ENCODE results near the gene SENP5.
A peak's percentile ranks its signal among the peaks of the same experiment; 100 is the strongest.

The SENP5 gene

DNA sequence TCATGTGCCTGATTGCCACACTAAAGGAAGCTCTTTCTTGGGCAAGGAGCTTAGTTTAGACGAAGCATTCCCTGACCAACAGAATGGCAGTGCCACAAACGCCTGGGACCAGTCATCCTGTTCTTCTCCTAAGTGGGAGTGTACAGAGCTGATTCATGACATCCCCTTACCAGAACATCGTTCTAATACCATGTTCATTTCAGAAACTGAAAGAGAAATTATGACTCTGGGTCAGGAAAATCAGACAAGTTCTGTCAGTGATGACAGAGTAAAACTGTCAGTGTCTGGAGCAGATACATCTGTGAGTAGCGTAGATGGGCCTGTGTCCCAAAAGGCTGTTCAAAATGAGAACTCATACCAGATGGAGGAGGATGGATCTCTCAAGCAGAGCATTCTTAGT is 18.4 kb downstream of the SENP5 start:
- no peak for DNase-seq (ENCODE audit: low read depth in 4 of 4, low spot score in 1 of 4)

DNA sequence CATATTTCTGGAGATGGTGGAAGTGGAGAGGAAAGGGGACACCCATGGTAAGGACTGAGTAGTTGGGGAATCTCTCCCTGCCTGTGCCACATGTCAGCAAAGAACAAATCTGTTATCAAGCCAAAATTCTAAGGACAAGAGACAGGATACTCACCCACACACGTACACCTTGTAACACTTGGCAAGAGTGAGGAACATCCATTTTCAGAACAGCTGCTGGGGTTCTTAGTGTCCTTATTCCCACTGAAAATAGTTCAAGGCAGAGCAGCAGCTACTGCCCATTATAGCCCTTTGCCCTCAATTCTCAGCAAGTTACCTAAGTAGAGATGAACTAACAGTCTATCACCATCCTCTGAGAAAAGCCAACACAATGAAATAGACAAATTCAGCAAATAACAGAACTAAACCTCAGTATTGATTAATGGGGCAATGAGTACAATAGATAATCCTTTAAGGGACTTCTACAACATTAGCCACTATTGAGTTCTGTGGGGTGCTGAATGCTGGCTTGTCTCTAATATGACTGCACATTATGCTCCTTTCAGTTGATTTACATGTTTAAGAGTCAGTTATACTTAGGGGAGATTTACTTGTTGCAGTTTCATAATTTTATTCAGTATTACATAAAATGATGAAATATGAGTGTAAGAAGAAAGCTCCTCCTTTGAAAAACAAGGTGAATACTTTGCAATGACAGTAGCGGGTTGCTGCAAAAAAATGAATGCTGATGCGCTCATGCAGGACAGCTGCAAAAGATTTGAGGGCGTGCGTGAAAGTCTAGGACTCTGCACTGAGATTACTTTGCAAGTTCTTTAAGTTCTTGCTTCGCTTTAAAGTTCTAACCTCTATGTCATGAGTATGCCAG is 22.4 kb downstream of the SENP5 start:
- no peak for DNase-seq (ENCODE audit: low read depth in 4 of 4, low spot score in 1 of 4)

DNA sequence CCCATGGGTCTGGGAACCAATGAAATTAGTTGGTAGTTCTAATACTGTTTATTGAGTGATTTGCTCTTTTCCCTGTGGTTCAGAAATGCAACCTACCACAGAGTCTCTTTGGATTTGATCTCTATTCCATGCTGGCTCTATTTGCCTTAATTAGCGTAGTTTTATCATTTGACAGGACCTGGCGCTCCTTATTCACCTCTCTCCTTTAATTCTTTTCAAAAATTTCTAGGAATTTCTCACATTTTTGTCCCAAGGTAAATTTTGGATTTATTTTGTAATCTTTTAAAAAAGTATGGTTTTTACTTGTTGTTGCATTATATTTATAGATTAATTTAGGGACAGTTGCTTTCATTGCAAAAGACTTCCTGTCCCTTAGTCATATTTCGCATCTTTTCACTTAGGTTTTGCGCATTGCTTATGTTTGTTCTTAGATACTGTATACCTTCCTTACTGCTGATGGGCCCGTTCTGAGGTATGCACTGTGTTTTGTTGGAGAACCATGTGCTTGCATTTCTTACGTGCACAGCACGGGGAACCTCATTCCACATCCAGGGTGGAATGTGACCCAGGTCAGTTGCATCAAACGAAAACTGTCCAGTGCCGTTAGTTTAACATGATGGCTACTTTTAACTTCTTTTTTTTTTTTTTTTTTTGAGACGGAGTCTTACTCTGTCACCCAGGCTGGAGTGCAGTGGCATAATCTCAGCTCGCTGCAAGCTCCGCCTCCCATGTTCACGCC is 27.0 kb downstream of the SENP5 start:
- no peak for DNase-seq (ENCODE audit: low read depth in 4 of 4, low spot score in 1 of 4)

DNA sequence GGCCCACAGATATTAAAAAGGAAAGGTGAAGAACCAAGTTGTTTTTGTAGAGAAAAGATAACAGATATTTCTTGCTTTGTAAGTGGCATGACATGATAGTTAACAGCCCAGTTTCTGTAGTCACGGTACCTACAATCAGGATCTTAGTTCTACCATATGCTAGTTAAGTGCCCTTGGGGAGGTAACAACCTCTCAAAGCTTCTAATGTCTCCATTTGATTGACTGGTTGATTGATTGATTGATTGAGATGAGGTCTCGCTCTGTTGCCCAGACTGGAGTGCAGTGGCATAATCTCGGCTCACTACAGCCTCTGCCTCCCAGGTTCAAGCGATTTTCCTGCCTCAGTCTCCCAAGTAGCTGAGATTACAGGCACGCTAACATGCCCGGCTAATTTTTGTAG is 28.5 kb downstream of the SENP5 start:
- DNase-seq (ENCODE audit: low read depth in 4 of 4, low spot score in 1 of 4), result no peak

DNA sequence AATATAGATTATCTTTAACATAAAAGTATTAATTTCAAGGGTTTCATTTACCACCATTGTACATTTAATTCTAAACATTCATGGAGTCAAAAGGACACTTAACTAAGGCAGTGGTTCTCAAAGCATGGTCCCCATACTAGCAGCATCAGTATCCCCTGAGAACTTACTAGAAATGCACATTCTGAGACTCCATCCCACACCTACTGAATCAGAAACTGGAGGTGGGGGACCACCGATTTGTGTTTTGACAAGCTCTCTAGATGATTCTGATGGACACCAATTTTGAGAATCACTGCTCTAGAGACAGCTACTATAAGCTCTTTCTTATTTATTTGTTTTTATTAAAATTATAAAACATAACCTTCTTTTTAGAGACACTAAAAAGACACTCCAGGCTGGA is 34.0 kb downstream of the SENP5 start:
- DNase-seq (ENCODE audit: low read depth in 4 of 4, low spot score in 1 of 4), result no peak

DNA sequence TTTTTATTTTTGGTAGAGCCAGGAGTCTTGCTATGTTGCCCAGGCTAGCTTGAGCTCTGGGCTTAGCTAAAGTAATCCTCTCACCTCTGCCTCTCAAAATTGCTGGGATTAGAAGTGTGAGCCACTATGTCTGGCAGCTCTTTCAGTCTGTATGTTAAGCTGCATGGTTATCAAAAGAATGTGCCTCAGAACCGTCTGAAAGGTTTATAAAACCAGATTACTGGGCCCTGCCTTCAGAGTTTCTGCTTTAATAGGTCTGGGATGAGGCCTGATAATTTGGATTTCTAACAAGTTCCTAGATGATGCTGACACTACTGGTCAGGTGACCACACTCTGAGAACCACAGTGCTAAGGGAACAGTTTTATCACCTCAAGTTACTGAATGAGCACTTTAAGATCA is 34.6 kb downstream of the SENP5 start:
- no peak for DNase-seq (ENCODE audit: low read depth in 4 of 4, low spot score in 1 of 4)

DNA sequence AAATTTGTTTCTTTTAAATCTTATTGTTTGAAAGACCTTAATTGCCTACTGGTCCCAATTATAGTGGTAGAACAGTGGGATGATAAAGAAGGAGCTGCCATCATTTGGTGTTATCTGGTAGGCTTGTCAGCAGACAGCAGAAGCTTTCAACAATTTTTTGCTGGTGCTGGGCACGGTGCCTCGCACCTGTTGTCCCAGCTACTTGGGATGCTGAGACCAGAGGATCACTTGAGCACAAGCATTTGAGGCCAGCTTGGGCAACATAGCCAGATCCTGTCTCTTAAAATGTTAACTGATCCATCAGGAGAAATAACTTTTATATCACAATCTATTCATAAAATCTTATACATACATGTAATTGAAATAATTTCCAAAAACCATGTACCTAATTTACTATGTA is 36.0 kb downstream of the SENP5 start:
- DNase-seq (ENCODE audit: low read depth in 4 of 4, low spot score in 1 of 4), result no peak

DNA sequence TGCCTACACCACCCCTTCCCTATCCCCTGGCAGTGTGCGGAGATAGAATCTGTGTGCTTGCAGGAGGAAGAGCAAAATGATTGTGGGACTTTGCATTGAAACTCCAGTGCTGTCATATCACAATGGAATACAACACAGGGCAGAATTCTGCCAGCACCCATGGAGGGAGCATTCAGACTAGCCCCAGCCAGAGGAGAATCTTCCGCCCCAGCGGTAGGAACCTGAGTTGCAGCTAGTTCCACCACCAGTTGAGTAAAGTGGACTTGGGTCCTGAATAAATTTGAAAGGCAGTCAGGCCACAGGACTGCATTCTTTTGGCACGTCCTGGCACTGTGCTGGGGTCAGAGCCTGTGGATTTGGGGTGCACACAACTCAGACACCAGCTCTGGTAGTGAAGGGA is 47.1 kb downstream of the SENP5 start:
- DNase-seq (ENCODE audit: low read depth in 4 of 4, low spot score in 1 of 4), result no peak

DNA sequence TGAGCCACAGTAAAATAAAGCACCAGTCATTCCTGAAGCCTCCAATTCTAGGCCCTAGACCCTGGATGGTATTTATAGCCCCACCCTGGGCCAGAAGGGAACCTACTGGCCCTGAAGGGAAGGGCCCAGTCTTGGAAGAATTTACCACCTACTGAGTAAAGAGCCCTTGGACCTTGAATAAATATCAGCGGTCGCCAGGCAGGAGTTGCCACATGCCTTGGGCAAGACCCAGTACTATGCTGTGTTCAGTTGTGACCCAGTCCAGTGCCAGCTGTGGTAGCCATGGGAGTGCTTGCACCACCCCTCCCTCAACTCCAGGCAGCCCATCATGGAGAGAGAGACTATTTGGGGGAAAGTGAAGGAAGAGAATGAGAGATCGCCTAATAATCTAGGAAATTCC is 47.7 kb downstream of the SENP5 start:
- DNase-seq (ENCODE audit: low read depth in 4 of 4, low spot score in 1 of 4), result no peak

DNA sequence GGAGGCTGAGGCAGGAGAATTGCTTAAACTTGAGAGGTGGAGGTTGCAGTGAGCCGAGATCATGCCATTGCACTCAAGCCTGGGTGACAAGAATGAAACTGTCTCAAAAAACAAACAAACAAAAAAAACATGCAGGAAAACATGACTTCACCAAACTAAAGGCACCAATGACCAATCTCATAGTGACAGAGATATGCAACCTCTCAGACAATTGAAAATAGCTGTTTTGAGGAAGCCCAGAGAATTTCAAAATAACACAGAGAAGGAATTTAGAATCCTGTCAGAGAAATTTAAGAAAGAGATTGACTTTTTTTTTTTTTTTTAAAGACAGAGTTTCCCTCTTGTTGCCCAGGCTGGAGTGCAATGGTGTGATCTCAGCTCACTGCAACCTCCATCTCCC is 48.5 kb downstream of the SENP5 start:
- no peak for DNase-seq (ENCODE audit: low read depth in 4 of 4, low spot score in 1 of 4)

DNA sequence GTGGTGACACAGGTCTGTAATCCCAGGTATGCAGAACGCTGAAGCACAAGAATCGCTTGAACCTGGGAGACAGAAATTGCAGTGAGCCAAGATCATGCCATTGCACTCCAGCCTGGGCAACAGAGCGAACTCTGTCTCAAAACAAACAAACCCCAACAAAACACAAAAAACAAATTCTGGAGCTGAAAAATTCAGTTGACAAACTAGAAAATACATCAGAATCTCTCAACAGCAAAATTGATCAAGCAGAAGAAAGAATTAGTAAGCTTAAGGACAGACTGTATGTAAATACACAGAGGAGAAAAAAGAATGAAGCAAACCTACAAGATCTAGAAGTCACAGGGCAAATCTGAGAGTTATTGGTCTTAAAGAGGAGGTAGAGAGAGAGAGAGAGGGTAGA is 49.3 kb downstream of the SENP5 start:
- no peak for DNase-seq (ENCODE audit: low read depth in 4 of 4, low spot score in 1 of 4)

DNA sequence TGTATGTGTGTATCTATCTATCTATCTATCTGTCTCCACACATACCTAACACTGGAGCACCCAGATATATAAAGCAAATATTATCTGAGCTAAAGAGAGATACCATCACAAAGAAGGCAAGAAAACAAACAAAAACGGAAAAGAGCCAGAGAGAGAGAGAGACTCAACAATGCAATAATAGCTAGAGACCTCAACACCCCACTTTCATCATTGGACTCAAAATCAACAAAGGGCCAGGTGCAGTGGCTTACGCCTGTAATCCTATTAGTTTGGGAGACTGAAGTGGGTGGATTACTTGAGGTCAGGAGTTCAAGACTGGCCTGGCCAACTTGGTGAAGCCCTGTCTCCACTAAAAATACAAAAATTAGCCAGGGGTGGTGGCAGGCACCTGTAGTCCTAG is 51.2 kb downstream of the SENP5 start:
- no peak for DNase-seq (ENCODE audit: low read depth in 4 of 4, low spot score in 1 of 4)

DNA sequence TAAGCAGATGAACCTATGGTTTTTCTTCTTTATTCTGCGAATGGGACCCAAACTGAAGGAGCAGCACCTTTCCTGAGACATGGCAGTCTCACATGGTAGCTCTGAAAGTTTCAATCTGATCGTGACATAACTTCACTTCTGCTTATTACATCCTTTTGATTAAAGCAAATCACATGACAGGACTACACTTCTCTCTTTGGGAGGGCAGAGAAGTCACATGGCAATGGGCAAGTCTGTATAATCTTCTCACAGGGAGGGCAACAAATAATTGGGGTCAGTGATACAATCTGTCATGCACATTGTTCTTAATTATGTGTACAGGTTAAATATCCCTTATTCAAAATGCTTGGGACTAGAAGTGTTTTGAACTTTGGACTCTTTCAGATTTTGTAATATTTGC is 53.0 kb downstream of the SENP5 start:
- no peak for DNase-seq (ENCODE audit: low read depth in 4 of 4, low spot score in 1 of 4)

DNA sequence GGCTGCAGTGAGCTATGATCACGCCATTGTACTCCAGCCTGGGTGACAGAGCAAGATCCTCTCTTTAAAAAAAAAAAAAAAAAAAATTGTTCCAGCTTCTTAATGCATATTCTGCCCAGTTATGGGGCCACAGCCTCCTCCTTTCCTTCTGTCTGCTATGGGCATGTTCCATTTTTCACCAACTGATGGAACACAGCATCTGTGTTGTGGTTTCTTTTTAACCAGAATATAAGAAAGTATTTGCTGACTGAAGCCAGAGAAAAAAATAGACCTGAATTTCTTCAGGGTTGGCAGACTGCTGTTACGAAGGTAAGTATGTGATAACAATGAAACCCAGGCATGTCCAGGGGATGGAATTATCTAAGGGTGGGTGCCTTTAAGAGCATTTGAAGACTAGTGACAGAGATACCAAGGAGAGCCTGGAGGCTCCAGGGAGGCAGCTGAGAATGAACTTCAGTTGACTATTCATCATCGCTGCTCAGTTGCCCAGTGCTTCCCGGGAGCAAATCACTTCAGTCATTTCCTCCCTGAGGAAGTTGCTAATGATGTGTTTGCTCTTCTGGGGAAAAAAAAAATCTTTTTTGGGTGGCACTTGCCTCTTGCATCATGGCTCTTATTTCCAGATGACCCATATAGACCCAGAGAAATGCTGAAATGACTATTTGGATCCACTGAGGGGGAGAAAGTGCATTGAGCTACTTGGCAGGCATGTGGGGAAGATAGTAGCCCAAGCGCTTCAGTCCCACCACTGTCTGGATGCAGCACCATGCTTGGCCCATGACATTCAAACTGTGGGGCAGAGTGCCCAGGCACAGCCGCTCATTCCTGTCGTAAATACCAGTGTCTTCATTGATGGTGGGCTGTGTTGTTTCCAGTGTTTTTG is 60.1 kb downstream of the SENP5 start:
- no peak for DNase-seq (ENCODE audit: low read depth in 4 of 4, low spot score in 1 of 4)

DNA sequence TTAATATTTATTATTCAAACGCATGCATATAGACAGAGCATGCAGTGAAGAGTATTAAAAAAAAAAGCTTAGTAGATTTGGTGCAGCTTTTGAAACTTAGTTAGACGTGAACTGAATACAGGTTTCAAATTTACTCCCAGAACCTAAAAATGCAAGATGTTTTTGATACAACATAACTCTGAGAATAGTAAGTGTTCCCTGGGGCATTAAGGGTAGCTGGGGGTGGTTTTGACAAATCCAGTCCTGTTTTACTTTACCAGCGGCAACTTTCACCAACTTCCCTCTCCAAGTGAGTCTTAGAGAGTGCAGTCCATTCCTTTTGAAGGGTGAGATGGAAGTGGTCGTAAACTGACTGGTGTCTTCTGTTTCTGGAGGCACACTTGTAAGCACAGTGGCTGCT is 63.4 kb downstream of the SENP5 start:
- DNase-seq (ENCODE audit: low read depth in 4 of 4, low spot score in 1 of 4), result no peak

DNA sequence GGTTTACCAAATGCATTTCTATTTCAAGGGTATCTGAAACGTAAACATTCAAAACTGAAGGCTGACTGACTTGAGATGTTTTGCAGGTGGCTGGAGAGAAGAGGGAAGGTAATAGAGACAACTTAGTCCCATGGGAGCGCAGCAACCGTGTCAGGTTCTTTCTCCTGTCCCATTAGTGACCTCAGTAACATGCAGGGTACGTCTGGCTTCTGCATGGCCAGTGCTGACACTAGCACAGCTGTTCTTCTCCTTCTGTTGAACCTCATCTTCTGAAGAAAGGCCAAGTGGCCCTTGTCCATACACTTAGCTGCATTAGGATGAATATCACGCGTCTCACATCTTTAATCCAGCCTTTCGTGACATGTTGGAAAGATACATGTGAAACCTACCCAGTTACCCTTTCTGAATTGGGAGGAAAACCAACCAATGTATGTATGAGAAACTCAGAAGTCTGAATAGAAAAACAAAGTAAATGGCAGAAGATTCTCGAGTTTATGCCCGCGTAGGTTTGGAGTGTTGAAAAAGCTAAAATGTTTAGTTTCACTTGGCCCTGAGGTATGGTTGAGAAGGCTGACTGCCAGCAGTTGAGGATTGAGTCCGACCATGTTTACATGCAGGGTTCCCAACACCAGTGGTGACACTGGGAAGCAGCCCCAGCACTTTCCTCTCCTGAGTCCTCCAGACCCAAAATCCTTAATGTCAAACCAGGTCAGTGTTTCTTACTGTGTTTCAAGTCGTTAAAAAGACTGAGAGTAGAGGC is 64.3 kb downstream of the SENP5 start:
- DNase-seq (ENCODE audit: low read depth in 4 of 4, low spot score in 1 of 4), result no peak

DNA sequence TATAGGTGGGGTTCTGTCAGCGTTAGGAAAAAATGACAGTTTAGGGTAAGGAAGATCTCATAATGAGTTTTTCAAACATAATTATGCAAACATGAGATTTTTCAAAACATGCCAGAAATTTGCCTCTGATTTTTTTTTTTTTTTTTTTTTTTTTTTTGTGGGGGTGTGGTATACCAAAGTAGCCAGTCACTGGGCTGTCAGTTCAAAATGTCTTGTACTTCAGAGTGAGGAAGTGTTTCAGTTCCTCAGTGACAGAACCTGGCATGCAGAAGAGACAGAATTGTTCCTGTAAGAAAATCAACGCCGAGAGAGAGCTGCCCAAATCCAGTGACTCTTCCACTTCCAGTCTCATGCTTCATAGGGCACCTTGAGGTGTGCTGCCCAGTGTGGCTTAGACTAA is 64.9 kb downstream of the SENP5 start:
- DNase-seq (ENCODE audit: low read depth in 4 of 4, low spot score in 1 of 4), result no peak

DNA sequence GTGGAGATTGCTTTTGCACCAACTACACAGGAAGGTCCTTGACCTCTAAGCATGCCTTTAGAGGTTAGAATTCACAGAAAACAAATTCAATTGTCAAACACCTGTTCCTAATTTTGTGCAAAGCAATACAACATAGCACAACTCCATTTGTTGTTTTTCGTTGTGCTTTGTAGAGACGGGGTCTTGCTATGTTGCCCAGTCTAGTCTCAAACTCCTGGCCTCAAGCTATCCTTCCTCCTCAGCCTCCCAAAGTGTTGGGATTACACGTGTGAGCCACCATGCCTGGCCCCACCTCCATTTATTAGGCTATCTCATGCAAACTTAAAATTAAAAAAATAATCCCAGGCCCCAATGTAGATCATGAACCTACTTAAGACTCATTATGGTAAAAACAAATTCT is 68.6 kb downstream of the SENP5 start:
- no peak for DNase-seq (ENCODE audit: low read depth in 4 of 4, low spot score in 1 of 4)

DNA sequence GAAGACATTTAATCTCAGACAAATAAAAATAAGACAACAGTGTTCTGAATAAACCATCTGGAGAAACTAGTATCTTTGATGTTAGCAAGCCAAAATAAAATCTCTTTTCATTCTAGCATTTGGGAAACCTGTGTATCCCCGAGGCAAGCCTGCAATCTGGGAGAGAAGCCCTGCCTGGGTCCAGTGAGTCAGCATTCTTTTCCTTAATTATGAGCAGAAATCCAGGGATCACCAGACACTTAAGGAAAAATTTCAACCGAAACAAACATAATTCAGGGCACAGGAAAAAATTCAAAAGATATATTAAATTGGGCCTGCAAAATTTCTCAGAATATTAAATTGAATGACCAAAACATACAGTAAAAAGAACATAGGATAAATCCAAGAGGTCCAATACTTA is 70.4 kb downstream of the SENP5 start:
- no peak for DNase-seq (ENCODE audit: low read depth in 4 of 4, low spot score in 1 of 4)

DNA sequence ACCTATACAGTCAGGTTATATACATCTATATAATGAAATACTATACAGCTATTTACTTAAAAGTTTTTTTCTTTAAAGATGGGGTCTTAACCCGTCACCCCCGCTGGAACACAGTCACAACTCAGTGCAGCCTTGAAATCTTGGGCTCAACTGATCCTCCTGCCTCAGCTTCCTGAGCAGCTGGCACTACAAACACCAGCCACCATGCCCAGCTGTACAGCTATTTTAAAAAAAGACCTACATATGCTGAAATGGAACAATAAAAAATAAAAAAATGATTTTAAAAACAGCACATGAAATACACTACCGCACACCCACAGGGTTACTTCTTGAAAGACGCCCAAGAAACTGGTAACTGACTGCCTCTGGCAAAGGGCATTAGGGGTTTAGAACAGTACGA is 70.9 kb downstream of the SENP5 start:
- DNase-seq (ENCODE audit: low read depth in 4 of 4, low spot score in 1 of 4), result no peak

DNA sequence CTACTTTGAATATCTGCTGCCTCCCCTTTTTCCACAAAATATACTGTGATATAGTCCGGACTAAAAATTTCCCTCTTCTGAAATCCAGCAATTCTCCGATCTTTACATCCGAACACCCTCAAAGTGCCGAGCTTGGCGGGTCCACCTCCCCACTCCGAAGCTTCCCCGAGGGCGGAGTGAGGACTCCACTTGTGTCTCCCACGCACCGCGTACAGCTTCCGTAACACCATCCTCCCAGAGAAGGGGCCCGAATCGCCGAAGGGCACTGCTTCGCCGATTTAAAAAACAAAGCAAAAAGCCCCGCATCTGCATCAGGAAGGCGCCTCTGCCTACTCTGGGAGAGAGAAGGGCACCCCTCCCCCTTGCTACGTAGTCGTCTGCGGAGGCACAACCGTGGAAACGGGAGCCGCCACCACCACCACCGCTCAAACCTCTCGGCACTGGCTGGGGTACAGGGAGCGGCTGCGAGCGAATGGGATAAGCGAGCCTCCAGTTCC is 74.1 kb downstream of the SENP5 start:
- DNase-seq (ENCODE audit: low read depth in 4 of 4, low spot score in 1 of 4), result peak; percentile 30 to 58 (median 42)

Data from stimulated activated CD4-positive, alpha-beta T cell treated with anti-CD3 and anti-CD28 coated beads, Interleukin-1b, Interleukin-23, amount 100 ng/mL, for 24 hours (primary cell).